Urinary bladder (tissue), 4 donors: Measurements from ENCODE around the gene SP140L. TPM values are rescaled to one million over a fixed set of nuclear protein-coding genes. Genes with fewer than 3 reads are reported as not detected.
"Not testable (repeated sequence)": the region's sequence is repeated elsewhere in the genome, so short reads cannot be mapped to it uniquely, and the experiment has no call there.

Source experiments
- DNase-seq: peaks from one replicate; pipeline ENCODE4 v3.0.0-alpha.2; 2015; ENCODE audit errors: extremely low spot score
- H3K27ac ChIP-seq: one replicate; pipeline ENCODE4 v1.5.1; 2013; ENCODE audit warnings: low read depth, mild to moderate bottlenecking, moderate library complexity
- H3K36me3 ChIP-seq: one replicate; pipeline ENCODE4 v1.6.1; 2013; ENCODE audit warnings: mild to moderate bottlenecking, moderate library complexity; ENCODE audit not compliant: insufficient read depth
- H3K4me1 ChIP-seq: one replicate; pipeline ENCODE4 v1.6.1; 2013; ENCODE audit warnings: mild to moderate bottlenecking, moderate library complexity; ENCODE audit not compliant: insufficient read depth
- H3K4me3 ChIP-seq: one replicate; pipeline ENCODE4 v1.5.1; 2013; ENCODE audit warnings: low read depth, low read length
- WGBS: extraction: QIAGEN DNeasy Blood & Tissue Kit; methylation state at CpG from one replicate; pipeline ENCODE4 v1.1.7; 2013; 5-methylcytosine and 5-hydroxymethylcytosine counted together
- polyA plus RNA-seq: library from polyadenylated mRNA; stranded (reverse); fragments of 200-250 nt; gene quantifications from one replicate; pipeline ENCODE4 v1.2.3, GENCODE V29; 2013
- total RNA-seq: library from RNA; depleted of rRNA; stranded (reverse); fragments of >200 nt; gene quantifications from one replicate; pipeline ENCODE4 v1.2.3, GENCODE V29; 2014
- donor health status: healthy with polysubstance abuse.
- donor health status: healthy.

Gene SP140L
- total and polyA plus RNA-seq, 2 donors, result 10.4 to 16.8 TPM

GRCh38 chr2:230362030-230362691 lies 35.2 kb downstream of the SP140L start:
- no peaks in the 10 kb centered on the region for H3K4me1 ChIP-seq
- DNase-seq, result no peak
- H3K36me3 ChIP-seq, result no peaks in the 10 kb centered on the region
- no peak overlapping the region for H3K4me3 ChIP-seq
- no peak overlapping the region for H3K27ac ChIP-seq
- WGBS, result 63% methylated on average over 1 of the region's 1 CpG

GRCh38 chr2:230382108-230382507 lies 55.1 kb downstream of the SP140L start:
- WGBS, result 97% methylated on average over 2 of the region's 2 CpGs
- Histone ChIP-seq H3K4me1 (no peaks in the 10 kb centered on the region), H3K27ac (no peak overlapping the region), H3K36me3 (peaks cover 3% of the 10 kb centered on the region), H3K4me3 (no peak overlapping the region)
- no peak for DNase-seq

GRCh38 chr2:230383453-230383852 lies 56.5 kb downstream of the SP140L start:
- H3K4me1 ChIP-seq, result no peaks in the 10 kb centered on the region
- peaks cover 3% of the 10 kb centered on the region for H3K36me3 ChIP-seq
- WGBS, result 74% methylated on average over 5 of the region's 5 CpGs
- no peak for DNase-seq
- no peak overlapping the region for H3K4me3 ChIP-seq
- H3K27ac ChIP-seq, result no peak overlapping the region

GRCh38 chr2:230384986-230385385 lies 58.0 kb downstream of the SP140L start:
- Histone ChIP-seq H3K4me1 (no peaks in the 10 kb centered on the region), H3K4me3 (no peak overlapping the region), H3K27ac (no peak overlapping the region), H3K36me3 (peaks cover 3% of the 10 kb centered on the region)
- WGBS, result 86% methylated on average over 6 of the region's 6 CpGs
- DNase-seq, result no peak

- WGBS, result 79% methylated on average over 2 of the region's 2 CpGs
- Histone ChIP-seq H3K36me3 (peaks cover 1% of the 10 kb centered on the region), H3K4me1 (no peaks in the 10 kb centered on the region), H3K4me3 (no peak overlapping the region), H3K27ac (no peak overlapping the region)
- DNase-seq, result no peak
Observed at GRCh38 chr2:230394301-230394700, 67.3 kb downstream of the SP140L start.

- not testable (repeated sequence) for H3K4me3 ChIP-seq, H3K36me3 ChIP-seq, H3K27ac ChIP-seq, H3K4me1 ChIP-seq, DNase-seq
- 91% methylated on average over 6 of the region's 6 CpGs for WGBS
Observed at GRCh38 chr2:230398698-230399097, 71.7 kb downstream of the SP140L start.

GRCh38 chr2:230400041-230400440 lies 73.0 kb downstream of the SP140L start:
- H3K4me3 ChIP-seq, result no peak overlapping the region
- no peak for DNase-seq
- H3K27ac ChIP-seq, result no peak overlapping the region
- no peaks in the 10 kb centered on the region for H3K36me3 ChIP-seq
- WGBS, result 91% methylated on average over 7 of the region's 7 CpGs
- no peaks in the 10 kb centered on the region for H3K4me1 ChIP-seq

- Histone ChIP-seq H3K27ac (no peak overlapping the region), H3K4me1 (no peaks in the 10 kb centered on the region), H3K4me3 (no peak overlapping the region), H3K36me3 (no peaks in the 10 kb centered on the region)
- WGBS, result 53% methylated on average over 5 of the region's 5 CpGs
- DNase-seq, result no peak
Observed at GRCh38 chr2:230400454-230400853, 73.5 kb downstream of the SP140L start.

GRCh38 chr2:230401026-230401425 lies 74.0 kb downstream of the SP140L start:
- not testable (repeated sequence) for H3K36me3 ChIP-seq, H3K4me3 ChIP-seq, H3K4me1 ChIP-seq, H3K27ac ChIP-seq, DNase-seq
- WGBS, result 87% methylated on average over 2 of the region's 6 CpGs

GRCh38 chr2:230403746-230404145 lies 76.8 kb downstream of the SP140L start:
- no peaks in the 10 kb centered on the region for H3K36me3 ChIP-seq
- H3K4me1 ChIP-seq, result no peaks in the 10 kb centered on the region
- 93% methylated on average over 7 of the region's 7 CpGs for WGBS
- DNase-seq, result no peak
- no peak overlapping the region for H3K4me3 ChIP-seq
- no peak overlapping the region for H3K27ac ChIP-seq

GRCh38 chr2:230405824-230406223 lies 78.8 kb downstream of the SP140L start:
- no peak for DNase-seq
- no peak overlapping the region for H3K27ac ChIP-seq
- WGBS, result 92% methylated on average over 3 of the region's 3 CpGs
- H3K36me3 ChIP-seq, result no peaks in the 10 kb centered on the region
- H3K4me3 ChIP-seq, result no peak overlapping the region
- no peaks in the 10 kb centered on the region for H3K4me1 ChIP-seq

- no peak for DNase-seq
- 51% methylated on average over 3 of the region's 3 CpGs for WGBS
- H3K27ac ChIP-seq, result no peak overlapping the region
Observed at GRCh38 chr2:230408244-230408842, 81.3 kb downstream of the SP140L start.

GRCh38 chr2:230409316-230409715 lies 82.3 kb downstream of the SP140L start:
- WGBS, result 42% methylated on average over 2 of the region's 2 CpGs
- H3K4me1 ChIP-seq, H3K4me3 ChIP-seq, H3K27ac ChIP-seq, H3K36me3 ChIP-seq, DNase-seq: not testable (repeated sequence)

More at GRCh38 chr2:230408244-230408842, 81.3 kb downstream of the SP140L start:
- Histone ChIP-seq H3K36me3 (no peaks in the 10 kb centered on the region), H3K4me3 (no peak overlapping the region), H3K4me1 (no peaks in the 10 kb centered on the region)

- Histone ChIP-seq H3K36me3 (no peaks in the 10 kb centered on the region), H3K4me1 (no peaks in the 10 kb centered on the region), H3K4me3 (no peak overlapping the region), H3K27ac (no peak overlapping the region)
- 94% methylated on average over 1 of the region's 1 CpG for WGBS
- no peak for DNase-seq
Observed at GRCh38 chr2:230410263-230410662, 83.3 kb downstream of the SP140L start.
